ENCODE results near the gene GYS1.

- TF ChIP-seq, protein P1, sequence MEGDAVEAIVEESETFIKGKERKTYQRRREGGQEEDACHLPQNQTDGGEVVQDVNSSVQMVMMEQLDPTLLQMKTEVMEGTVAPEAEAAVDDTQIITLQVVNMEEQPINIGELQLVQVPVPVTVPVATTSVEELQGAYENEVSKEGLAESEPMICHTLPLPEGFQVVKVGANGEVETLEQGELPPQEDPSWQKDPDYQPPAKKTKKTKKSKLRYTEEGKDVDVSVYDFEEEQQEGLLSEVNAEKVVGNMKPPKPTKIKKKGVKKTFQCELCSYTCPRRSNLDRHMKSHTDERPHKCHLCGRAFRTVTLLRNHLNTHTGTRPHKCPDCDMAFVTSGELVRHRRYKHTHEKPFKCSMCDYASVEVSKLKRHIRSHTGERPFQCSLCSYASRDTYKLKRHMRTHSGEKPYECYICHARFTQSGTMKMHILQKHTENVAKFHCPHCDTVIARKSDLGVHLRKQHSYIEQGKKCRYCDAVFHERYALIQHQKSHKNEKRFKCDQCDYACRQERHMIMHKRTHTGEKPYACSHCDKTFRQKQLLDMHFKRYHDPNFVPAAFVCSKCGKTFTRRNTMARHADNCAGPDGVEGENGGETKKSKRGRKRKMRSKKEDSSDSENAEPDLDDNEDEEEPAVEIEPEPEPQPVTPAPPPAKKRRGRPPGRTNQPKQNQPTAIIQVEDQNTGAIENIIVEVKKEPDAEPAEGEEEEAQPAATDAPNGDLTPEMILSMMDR (IDR thresholded peaks at IDR 0.05; ENCODE audit: low read depth, low read length, missing input control) = no peak
- TF ChIP-seq SP1 (IDR thresholded peaks at IDR 0.05) (no peak), TAF1 (conservative IDR thresholded peaks at IDR 0.05) (no peak), JUND (IDR thresholded peaks at IDR 0.05) (no peak), EGR1 (IDR thresholded peaks at IDR 0.05; ENCODE audit: low read depth in 2 of 2) (no peak), GABPA (IDR thresholded peaks at IDR 0.05 in 1 of 2, conservative IDR thresholded peaks at IDR 0.05 in 1 of 2) (no peak), ATF3 (IDR thresholded peaks at IDR 0.05) (no peak), RAD21 (IDR thresholded peaks at IDR 0.05) (no peak), YY1 (IDR thresholded peaks at IDR 0.05) (no peak), HNF4A (conservative IDR thresholded peaks at IDR 0.05) (no peak), MAX (IDR thresholded peaks at IDR 0.05) (no peak), FOXA1 (IDR thresholded peaks at IDR 0.05) (no peak)
- TF ChIP-seq, protein P2, sequence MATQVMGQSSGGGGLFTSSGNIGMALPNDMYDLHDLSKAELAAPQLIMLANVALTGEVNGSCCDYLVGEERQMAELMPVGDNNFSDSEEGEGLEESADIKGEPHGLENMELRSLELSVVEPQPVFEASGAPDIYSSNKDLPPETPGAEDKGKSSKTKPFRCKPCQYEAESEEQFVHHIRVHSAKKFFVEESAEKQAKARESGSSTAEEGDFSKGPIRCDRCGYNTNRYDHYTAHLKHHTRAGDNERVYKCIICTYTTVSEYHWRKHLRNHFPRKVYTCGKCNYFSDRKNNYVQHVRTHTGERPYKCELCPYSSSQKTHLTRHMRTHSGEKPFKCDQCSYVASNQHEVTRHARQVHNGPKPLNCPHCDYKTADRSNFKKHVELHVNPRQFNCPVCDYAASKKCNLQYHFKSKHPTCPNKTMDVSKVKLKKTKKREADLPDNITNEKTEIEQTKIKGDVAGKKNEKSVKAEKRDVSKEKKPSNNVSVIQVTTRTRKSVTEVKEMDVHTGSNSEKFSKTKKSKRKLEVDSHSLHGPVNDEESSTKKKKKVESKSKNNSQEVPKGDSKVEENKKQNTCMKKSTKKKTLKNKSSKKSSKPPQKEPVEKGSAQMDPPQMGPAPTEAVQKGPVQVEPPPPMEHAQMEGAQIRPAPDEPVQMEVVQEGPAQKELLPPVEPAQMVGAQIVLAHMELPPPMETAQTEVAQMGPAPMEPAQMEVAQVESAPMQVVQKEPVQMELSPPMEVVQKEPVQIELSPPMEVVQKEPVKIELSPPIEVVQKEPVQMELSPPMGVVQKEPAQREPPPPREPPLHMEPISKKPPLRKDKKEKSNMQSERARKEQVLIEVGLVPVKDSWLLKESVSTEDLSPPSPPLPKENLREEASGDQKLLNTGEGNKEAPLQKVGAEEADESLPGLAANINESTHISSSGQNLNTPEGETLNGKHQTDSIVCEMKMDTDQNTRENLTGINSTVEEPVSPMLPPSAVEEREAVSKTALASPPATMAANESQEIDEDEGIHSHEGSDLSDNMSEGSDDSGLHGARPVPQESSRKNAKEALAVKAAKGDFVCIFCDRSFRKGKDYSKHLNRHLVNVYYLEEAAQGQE (IDR thresholded peaks at IDR 0.05) = no peak
- TF ChIP-seq, protein P3, sequence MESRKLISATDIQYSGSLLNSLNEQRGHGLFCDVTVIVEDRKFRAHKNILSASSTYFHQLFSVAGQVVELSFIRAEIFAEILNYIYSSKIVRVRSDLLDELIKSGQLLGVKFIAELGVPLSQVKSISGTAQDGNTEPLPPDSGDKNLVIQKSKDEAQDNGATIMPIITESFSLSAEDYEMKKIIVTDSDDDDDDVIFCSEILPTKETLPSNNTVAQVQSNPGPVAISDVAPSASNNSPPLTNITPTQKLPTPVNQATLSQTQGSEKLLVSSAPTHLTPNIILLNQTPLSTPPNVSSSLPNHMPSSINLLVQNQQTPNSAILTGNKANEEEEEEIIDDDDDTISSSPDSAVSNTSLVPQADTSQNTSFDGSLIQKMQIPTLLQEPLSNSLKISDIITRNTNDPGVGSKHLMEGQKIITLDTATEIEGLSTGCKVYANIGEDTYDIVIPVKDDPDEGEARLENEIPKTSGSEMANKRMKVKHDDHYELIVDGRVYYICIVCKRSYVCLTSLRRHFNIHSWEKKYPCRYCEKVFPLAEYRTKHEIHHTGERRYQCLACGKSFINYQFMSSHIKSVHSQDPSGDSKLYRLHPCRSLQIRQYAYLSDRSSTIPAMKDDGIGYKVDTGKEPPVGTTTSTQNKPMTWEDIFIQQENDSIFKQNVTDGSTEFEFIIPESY (IDR thresholded peaks at IDR 0.05) = no peak
Observed at GRCh38 chr19:49019242-49019932, 26.3 kb upstream of the GYS1 start.

Measured in liver (tissue), 3 donors.